Measurements from ENCODE around the gene NFATC1.

NFATC1 gene

DNA sequence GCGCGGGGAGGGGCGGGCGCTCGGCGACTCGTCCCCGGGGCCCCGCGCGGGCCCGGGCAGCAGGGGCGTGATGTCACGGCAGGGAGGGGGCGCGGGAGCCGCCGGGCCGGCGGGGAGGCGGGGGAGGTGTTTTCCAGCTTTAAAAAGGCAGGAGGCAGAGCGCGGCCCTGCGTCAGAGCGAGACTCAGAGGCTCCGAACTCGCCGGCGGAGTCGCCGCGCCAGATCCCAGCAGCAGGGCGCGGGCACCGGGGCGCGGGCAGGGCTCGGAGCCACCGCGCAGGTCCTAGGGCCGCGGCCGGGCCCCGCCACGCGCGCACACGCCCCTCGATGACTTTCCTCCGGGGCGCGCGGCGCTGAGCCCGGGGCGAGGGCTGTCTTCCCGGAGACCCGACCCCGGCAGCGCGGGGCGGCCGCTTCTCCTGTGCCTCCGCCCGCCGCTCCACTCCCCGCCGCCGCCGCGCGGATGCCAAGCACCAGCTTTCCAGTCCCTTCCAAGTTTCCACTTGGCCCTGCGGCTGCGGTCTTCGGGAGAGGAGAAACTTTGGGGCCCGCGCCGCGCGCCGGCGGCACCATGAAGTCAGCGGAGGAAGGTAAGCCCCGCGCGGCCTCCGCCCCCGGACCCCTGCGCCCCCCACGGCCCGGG is at the start of gene NFATC1:
TSS of gene NFATC1 (plus strand) at position 170 of the 644 bp plus-strand sequence. CDS start at position 465, 295 bp downstream.
- peak; percentile 66 for DNase-seq

DNA sequence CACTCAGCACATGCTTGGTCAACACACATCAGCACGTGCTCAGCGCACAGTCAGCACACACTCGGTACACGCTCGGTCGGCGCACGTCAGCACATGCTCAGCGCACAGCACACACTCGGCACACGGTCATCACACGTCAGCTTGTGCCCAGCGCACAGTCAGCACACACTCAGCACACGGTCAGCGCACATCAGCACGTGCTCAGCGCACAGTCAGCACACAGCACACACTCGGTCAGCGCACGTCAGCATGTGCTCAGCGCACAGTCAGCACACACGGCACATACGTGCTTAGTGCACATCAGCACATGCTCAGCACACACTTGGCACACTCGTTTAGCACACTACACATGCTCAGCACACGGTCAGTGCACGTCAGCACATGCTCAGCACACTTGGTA is 49.7 kb upstream of the NFATC1 start:
- no peak for DNase-seq

GRCh38 chr18:79348066-79348465 is 47.7 kb upstream of the NFATC1 start:
- DNase-seq: no peak

DNA sequence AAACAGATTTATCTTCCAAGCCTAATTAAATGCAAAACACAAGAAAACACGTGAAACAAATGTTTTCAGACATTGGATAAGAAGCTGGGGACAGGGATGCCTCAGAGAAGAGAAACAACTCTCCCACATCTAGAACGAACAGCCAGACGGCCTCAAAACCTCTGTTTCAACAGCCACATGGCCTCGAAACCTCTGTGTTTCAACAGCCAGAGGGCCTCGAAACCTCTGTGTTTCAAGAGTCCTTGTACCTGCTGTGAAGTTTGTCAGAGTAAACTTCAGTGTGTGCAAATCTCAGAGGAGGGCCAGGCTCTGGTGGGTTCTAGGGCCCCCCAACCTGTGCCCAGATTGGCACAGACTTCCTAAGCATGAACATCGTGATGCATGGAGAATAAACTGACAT is 43.3 kb upstream of the NFATC1 start:
- DNase-seq: no peak

DNA sequence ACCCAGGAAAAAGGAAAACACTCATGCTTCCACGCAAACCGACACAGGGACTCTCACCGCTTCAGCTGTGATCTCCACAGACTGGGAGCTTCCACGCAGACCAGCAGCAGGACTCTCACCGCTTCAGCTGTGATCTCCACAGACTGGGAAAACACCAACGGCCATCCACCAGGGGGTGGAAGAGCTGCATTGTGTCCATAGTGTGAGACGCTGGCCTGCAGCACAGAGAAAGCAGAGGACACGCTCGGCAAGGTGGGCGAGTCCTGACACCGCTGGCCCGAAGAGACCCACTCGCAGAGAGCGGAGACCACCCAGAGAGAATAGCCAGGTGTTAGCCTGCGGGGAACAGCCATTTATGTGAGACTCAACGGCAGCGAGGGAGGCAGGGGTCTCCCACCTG is 42.5 kb upstream of the NFATC1 start:
- DNase-seq: peak; percentile 3

GRCh38 chr18:79354350-79354749 is 41.4 kb upstream of the NFATC1 start:
- no peak for DNase-seq

GRCh38 chr18:79355433-79356335 is 40.0 kb upstream of the NFATC1 start:
- DNase-seq: no peak

DNA sequence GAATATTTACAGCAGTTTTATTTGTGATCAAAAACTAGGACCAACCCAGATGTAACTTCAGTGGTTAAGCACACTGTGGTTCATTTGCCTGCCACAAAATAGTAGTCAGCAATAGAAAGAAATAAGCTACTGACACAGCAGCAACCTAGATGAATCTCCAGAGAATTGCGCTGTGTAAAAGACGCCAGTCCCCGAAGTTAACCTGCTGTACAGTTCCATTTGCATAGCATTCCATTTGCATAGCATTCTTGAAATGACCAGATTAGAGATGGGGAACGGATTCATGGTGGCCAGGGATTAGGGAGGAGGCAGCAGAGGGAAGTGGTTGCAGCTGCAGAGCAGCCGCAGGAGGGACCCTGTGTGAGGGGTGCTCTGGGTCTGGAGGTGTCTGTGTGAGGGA is 39.3 kb upstream of the NFATC1 start:
- no peak for DNase-seq

DNA sequence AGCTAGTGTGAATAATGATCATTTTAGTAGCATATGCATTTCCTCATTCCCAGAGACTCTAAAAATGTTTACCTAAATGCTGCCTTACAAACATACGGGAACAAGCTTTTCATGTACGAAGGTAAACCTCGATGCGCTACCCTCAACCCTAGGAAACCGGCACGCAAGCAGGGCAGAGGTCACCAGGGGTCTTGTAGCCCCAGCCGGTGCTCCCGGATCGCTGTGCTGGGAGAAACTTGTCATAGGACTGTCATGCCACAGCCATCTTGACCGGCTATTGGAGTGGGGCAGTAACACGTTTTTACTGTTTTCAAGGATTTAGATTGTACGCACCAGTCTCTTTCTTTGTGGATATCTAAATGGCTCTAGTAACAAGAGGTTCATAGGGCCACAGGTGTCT is 34.8 kb upstream of the NFATC1 start:
- DNase-seq: no peak

DNA sequence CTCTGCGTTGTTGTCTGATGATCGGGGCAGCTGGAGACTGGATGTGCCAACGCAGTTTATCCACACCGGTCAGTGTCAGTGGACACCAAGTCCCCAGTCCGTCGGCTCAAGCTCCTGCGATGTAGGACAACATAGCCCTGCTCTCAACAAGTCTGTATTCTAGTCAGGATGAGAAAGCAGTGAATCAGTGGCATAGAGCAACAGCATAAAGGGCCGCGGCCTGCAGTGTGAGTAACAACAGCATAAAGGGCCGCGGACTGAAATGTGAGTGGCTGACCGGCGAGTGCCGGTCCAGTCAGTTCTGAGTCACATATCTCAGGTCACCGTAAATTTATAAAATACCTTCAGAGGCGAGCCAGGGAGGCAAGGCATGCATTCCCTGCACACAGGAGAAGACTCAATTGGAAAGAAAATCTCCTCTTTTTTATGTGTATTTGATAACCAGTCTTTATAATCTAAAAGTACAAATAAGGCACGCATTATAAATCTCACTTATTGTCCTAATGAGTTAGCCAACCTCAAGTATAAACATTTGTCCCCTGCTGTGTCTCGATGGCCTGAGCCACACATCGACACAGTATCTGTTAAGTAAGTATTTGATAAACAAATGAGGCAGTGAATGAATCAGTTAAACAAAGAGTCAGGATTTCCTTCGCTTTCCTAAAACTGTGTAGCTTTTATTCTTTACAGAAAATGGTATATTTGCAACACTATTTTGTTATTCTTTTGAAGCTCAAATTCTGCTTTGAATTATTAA is 33.8 kb upstream of the NFATC1 start:
- peak; percentile 47 for DNase-seq

- peak; percentile 16 for DNase-seq
Observed at GRCh38 chr18:79365701-79366100, 30.0 kb upstream of the NFATC1 start.

DNA sequence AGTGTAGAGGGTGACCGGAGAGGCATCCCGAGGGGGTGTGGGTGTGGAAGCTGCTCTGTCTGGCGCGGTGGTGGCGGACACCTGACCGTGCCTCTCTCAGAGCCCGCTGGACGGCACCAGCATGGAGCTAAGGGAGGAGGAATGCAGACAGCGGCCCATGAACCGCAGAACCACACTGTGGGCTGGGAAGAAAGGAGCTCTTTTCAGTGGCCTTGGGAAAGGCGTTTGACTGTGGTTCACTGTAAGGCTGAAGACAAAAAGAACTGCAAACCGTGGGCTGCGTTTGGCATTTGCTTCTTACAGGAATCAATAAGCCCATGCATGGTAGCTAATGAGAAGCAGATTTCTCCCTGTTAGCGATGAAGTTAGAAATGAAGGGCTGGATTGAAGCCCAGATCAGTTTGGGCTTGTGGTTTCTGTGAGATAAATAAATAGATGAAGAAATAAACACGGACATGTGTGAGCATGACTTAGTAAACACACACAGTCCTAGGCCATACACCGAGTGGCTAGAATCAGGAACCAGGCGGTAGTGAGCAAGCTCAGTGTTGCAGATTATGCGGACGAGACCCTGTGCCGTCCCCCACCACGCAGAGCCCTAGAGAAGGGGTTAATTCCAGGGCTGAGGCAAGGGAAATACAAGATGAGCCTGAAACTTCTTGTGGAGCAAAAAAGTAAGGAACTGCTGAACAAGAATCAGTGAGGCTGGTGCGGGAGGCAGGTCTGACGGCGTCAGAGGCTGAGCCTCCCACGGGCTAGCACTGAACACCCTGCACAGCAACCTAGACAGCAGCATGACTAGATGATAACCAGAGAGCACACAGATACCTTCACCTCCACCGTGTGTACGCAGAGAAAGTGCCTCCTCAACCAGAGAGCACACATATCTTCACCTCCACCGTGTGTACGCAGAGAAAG is 29.3 kb upstream of the NFATC1 start:
- peak; percentile 88 for DNase-seq

DNA sequence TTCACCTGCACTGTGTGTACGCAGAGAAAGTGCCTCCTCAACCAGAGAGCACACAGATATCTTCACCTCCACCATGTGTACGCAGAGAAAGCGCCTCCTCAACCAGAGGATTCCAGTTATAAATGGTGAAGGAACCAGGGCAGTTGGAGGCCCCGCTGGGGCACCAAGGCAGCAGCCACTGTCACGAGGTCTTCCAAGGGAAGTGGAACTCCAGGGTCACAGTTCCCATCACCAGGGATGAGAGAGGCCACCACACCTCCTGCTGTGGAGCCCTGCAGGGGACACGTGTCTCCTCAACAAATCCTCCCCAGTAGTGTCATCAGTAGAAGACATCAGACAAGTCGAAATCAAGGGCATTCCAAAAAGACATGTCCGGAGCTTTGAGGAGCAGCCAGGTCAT is 28.2 kb upstream of the NFATC1 start:
- no peak for DNase-seq

GRCh38 chr18:79367989-79368388 is 27.7 kb upstream of the NFATC1 start:
- DNase-seq: peak; percentile 18

- no peak for DNase-seq
Observed at GRCh38 chr18:79368681-79369080, 27.0 kb upstream of the NFATC1 start.

DNA sequence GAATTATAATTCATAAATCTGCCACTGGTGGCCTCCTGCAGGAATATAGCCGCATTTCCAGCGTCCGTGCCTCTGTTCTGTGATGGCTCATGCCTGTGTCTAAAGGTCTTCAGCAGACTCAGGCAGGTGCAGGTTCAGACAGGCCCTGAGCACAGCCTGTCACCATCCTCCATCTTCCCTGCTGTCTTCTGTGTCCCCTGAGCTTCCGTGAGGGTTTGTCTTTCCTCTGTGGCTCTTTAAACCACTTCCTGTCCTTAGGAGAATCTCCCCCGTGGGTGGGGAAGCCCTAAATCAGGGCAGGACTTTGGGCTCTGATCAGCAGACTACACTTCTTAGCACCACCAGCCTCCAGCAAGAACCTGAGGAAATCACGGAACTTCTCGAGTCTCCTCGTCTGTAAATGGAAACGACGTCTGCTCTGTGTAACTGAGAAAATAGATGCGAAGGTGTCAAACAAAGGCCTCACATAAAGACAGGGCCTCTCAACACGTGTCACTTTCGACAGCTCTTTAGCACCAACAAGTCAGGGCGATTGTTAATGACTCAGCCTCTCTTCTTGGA is 24.1 kb upstream of the NFATC1 start:
- no peak for DNase-seq

DNA sequence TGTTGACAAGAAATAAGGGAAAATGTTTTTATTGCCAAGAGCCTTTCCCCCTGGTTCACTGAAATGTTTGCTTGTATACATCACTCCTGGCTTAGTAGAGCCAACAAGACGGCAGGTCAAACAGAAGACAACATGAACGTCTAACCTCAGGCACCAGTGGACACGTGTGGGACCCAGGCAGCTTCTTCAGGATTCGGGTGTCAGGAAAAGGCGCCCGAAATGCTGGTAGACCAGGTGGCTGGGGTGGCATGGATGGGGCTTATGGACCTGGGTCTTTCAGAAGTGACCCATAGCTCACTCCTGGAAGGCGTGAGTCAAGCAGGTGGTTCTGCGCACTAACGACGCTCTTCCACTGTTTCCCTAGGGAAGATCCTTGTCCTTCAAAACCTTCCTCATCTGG is 23.3 kb upstream of the NFATC1 start:
- no peak for DNase-seq

DNA sequence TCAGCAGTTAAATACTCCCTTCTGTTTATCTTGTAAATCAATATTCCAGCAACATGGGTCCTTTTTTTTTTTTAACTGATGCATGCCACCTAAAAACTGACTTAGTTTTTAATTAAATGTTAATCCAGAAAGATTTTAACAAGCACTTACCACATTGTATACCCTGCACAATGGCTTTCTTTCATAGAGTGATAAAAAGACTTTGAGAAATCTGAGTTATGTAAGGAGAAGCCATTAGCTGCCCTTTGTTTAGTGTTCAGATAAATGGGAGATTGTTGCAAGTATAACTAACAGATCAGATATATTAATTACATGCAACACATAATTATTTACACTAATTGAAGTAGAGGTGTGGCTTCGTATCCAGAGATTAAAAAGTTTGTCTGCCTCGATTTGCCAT is 22.7 kb upstream of the NFATC1 start:
- no peak for DNase-seq

- no peak for DNase-seq
Observed at GRCh38 chr18:79373736-79374135, 22.0 kb upstream of the NFATC1 start.

DNA sequence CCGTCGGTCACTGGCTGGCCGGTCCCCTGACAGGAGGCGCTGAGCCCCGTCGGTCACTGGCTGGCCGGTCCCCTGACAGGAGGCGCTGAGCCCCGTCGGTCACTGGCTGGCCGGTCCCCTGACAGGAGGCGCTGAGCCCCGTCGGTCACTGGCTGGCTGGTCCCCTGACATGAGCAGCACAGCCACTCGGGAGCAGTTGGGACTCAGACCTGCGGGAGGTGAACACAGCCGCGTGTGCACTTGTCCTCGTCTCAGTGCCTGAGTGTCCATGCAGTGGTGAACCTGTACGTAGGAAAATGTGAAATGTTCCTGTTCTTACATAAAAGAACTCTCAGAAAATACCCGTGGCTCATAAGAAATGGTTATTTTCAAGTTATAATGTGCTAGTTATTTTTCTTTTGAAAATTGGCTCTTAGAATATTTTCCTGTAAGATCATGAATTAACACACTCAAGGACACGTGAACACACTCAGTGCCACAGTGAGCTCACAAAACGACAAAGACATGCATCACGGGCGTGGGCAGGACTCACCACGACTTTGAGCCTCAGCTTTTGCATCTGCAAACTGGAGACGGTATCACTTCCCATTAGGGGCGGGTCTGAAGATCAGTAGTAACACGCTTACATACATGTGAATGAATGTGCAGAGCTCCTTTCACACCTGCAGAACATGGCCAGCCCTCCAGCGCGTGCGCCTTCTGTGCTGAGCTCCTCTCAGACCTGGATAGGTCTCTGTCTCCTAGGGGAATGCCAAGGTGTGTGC is 21.1 kb upstream of the NFATC1 start:
- DNase-seq: no peak

- no peak for DNase-seq
Observed at GRCh38 chr18:79375441-79376154, 20.1 kb upstream of the NFATC1 start.

Measured in fibroblast of upper back skin (primary cell).